ENCODE measurements around the gene SMC2. TPM values are rescaled to one million over a fixed set of nuclear protein-coding genes. Genes with fewer than 3 reads are reported as not detected.

Gene SMC2
- total and polyA plus RNA-seq, 12 donors = 1.1 to 17.7 (median 7.3) TPM

DNA sequence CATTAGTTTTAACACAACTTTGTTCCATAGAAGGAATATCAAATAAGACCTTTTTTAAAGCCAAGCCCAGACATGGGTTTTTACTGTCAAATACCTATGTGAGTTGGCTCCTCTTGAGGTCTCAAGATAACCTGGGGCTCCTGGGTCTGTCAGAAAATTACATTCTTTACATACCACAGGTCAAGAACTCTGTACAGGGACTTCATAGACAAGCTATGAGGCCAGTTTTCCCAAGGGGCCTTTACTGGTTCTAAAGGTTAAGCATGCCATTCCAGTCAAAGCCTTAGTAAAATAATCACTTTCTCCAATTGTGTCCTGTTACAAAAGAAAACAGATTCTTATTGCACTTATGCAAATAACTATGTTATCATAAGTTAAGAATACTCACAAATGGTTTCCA lies 15.5 kb upstream of the SMC2 start:
- TF ChIP-seq, protein P1, sequence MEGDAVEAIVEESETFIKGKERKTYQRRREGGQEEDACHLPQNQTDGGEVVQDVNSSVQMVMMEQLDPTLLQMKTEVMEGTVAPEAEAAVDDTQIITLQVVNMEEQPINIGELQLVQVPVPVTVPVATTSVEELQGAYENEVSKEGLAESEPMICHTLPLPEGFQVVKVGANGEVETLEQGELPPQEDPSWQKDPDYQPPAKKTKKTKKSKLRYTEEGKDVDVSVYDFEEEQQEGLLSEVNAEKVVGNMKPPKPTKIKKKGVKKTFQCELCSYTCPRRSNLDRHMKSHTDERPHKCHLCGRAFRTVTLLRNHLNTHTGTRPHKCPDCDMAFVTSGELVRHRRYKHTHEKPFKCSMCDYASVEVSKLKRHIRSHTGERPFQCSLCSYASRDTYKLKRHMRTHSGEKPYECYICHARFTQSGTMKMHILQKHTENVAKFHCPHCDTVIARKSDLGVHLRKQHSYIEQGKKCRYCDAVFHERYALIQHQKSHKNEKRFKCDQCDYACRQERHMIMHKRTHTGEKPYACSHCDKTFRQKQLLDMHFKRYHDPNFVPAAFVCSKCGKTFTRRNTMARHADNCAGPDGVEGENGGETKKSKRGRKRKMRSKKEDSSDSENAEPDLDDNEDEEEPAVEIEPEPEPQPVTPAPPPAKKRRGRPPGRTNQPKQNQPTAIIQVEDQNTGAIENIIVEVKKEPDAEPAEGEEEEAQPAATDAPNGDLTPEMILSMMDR (IDR thresholded peaks at IDR 0.05) = no peak
- no peak for TF ChIP-seq POLR2A (IDR thresholded peaks at IDR 0.05)
- H3K4me3 ChIP-seq = no peak overlapping the region
- DNase-seq = no peak

DNA sequence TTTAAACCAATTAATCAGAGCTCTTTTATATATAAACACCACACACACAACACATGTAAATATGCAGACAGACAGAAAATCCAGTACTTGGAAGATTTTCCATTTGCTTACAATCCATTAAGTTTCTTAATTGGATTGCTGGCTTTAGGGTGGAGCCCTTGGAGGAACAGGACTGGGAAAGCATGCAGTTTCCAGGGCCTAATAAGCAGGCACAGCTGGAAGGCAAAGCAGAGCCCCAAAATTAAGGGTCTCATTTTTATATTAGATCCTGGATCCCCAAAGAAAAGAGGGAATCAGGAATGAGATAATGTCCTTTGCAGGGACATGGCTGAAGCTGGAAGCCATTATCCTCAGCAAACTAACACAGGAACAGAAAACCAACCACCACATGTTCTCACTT lies 13.1 kb upstream of the SMC2 start:
- TF ChIP-seq, protein P1 (IDR thresholded peaks at IDR 0.05) = no peak
- no peaks in the 10 kb centered on the region for H3K9me3 ChIP-seq (replicated peaks in 1 of 3)

More for the DNA sequence above, 15.5 kb upstream of the SMC2 start:
- no peaks in the 10 kb centered on the region for H3K27me3 ChIP-seq
- intact Hi-C loops (cut with DNase I) = no loop called here
- H3K4me1 ChIP-seq (replicated peaks in 1 of 2) = no peaks in the 10 kb centered on the region
- no peaks in the 10 kb centered on the region for H3K36me3 ChIP-seq (replicated peaks in 1 of 2)
- H3K9me3 ChIP-seq (replicated peaks in 1 of 3) = no peaks in the 10 kb centered on the region
- H3K27ac ChIP-seq = no peak overlapping the region

DNA sequence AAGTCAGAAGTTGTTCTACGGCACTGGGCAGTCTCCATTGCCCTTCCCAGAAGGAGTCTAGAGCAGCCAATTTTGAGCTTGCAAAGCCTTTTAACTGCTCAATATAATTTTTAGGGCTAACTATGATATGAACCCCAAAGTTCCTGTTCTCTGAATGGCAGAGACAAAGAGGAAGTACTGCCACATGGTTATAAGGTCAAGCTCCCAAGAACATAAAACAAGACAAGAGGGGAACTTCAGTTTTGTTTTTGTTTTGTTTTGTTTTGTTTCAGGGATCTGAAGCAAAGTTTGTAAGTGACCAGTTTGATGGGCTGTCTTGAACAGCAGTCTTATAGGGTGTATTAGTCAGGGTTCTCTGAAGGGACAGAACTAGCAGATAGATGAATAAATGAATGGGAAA lies 11.9 kb upstream of the SMC2 start:
- DNase-seq = no peak
- Histone ChIP-seq H3K4me1 (replicated peaks in 1 of 2) (no peaks in the 10 kb centered on the region), H3K27ac (no peak overlapping the region), H3K36me3 (replicated peaks in 1 of 2) (no peaks in the 10 kb centered on the region), H3K9me3 (replicated peaks in 1 of 3) (no peaks in the 10 kb centered on the region), H3K4me3 (no peak overlapping the region), H3K27me3 (no peaks in the 10 kb centered on the region)
- WGBS, 4 donors = 75 to 91% (median 86%) methylated on average over 1 of the region's 1 CpG
- TF ChIP-seq POLR2A (IDR thresholded peaks at IDR 0.05) = no peak
- TF ChIP-seq, protein P1 (IDR thresholded peaks at IDR 0.05) = no peak
- intact Hi-C loops (cut with DNase I) = no loop called here

More for the DNA sequence above, 13.1 kb upstream of the SMC2 start:
- no peak for DNase-seq
- H3K27me3 ChIP-seq = no peaks in the 10 kb centered on the region
- no peaks in the 10 kb centered on the region for H3K4me1 ChIP-seq (replicated peaks in 1 of 2)
- intact Hi-C loops (cut with DNase I) = no loop called here
- H3K4me3 ChIP-seq = no peak overlapping the region
- no peaks in the 10 kb centered on the region for H3K36me3 ChIP-seq (replicated peaks in 1 of 2)
- H3K27ac ChIP-seq = no peak overlapping the region

DNA sequence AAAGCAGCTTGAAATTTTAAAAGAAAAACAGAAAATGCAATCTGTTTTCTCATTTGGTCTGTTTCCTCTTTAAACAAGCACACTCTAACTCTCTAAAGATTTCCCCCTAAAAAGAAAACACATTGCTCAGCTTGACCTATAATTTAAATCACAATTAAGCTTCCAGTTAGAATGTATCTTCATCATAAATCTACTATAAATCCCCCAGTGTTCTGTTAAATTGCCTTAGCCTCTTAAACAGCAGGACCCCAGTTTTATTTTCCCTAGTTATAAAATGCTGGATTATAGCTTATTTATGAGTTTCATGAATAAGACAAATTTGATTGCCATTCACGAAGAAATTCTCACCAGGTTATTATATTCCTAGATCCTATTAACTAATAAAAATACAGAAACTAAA lies 8.6 kb upstream of the SMC2 start:
- H3K9me3 ChIP-seq (replicated peaks in 1 of 3) = no peaks in the 10 kb centered on the region
- TF ChIP-seq, protein P1 (IDR thresholded peaks at IDR 0.05) = no peak
- no peak for TF ChIP-seq POLR2A (IDR thresholded peaks at IDR 0.05)
- no peak for DNase-seq
- H3K27ac ChIP-seq = no peak overlapping the region
- H3K4me3 ChIP-seq = no peak overlapping the region
- H3K4me1 ChIP-seq (replicated peaks in 1 of 2) = no peaks in the 10 kb centered on the region
- intact Hi-C loops (cut with DNase I) = no loop called here
- H3K36me3 ChIP-seq (replicated peaks in 1 of 2) = no peaks in the 10 kb centered on the region
- WGBS, 4 donors = 49 to 63% (median 56%) methylated on average over 1 of the region's 1 CpG
- no peaks in the 10 kb centered on the region for H3K27me3 ChIP-seq
